ENCODE measurements around the gene STOX1.

The STOX1 gene

GRCh38 chr10:68869623-68870022 is 42.3 kb downstream of the STOX1 start:
- Histone ChIP-seq H3K4me1 (ENCODE audit: insufficient read depth, low read length, severe bottlenecking) (no peaks in the 10 kb centered on the region), H3K4me3 (ENCODE audit: low read depth, low read length, poor library complexity, severe bottlenecking) (no peak overlapping the region), H3K9me2 (ENCODE audit: low read depth, low read length) (no peaks in the 10 kb centered on the region), H3K9me3 (ENCODE audit: low read length) (no peaks in the 10 kb centered on the region), H3K4me2 (ENCODE audit: low read length) (no peak overlapping the region), H3K27ac (ENCODE audit: low read depth, low read length, poor library complexity, severe bottlenecking) (no peak overlapping the region), H4K20me1 (ENCODE audit: insufficient read depth, low read length) (no peaks in the 10 kb centered on the region), H2AFZ (ENCODE audit: low read length) (no peak overlapping the region), H3F3A (ENCODE audit: insufficient read depth, low read length) (no peaks in the 10 kb centered on the region), H3K27me3 (ENCODE audit: insufficient read depth, low read length) (no peaks in the 10 kb centered on the region; the same call in 1 of the 2 replicates), H3K36me3 (ENCODE audit: insufficient read depth, low read length) (no peaks in the 10 kb centered on the region; the same call in 1 of the 2 replicates), H3K9ac (ENCODE audit: low read length) (no peak overlapping the region), H3K79me2 (ENCODE audit: insufficient read depth, low read length) (no peaks in the 10 kb centered on the region)
- no peak for TF ChIP-seq CTCF (IDR thresholded peaks at IDR 0.05; ENCODE audit: low read length)
- TF ChIP-seq EZH2 (IDR thresholded peaks at IDR 0.05; ENCODE audit: borderline replicate concordance, low read length), result no peak

GRCh38 chr10:68870061-68870460 is 42.7 kb downstream of the STOX1 start:
- H3F3A ChIP-seq (ENCODE audit: insufficient read depth, low read length), result no peaks in the 10 kb centered on the region
- no peak overlapping the region for H3K4me2 ChIP-seq (ENCODE audit: low read length)
- H3K9me3 ChIP-seq (ENCODE audit: low read length), result no peaks in the 10 kb centered on the region
- no peaks in the 10 kb centered on the region; the same call in 1 of the 2 replicates for H3K36me3 ChIP-seq (ENCODE audit: insufficient read depth, low read length)
- H3K4me1 ChIP-seq (ENCODE audit: insufficient read depth, low read length, severe bottlenecking), result no peaks in the 10 kb centered on the region
- no peaks in the 10 kb centered on the region for H4K20me1 ChIP-seq (ENCODE audit: insufficient read depth, low read length)
- H3K4me3 ChIP-seq (ENCODE audit: low read depth, low read length, poor library complexity, severe bottlenecking), result no peak overlapping the region
- no peaks in the 10 kb centered on the region for H3K79me2 ChIP-seq (ENCODE audit: insufficient read depth, low read length)
- no peak overlapping the region for H2AFZ ChIP-seq (ENCODE audit: low read length)
- no peaks in the 10 kb centered on the region for H3K9me2 ChIP-seq (ENCODE audit: low read depth, low read length)
- no peaks in the 10 kb centered on the region; the same call in 1 of the 2 replicates for H3K27me3 ChIP-seq (ENCODE audit: insufficient read depth, low read length)
- no peak for TF ChIP-seq EZH2 (IDR thresholded peaks at IDR 0.05; ENCODE audit: borderline replicate concordance, low read length)
- no peak for TF ChIP-seq CTCF (IDR thresholded peaks at IDR 0.05; ENCODE audit: low read length)
- no peak overlapping the region for H3K27ac ChIP-seq (ENCODE audit: low read depth, low read length, poor library complexity, severe bottlenecking)
- no peak overlapping the region for H3K9ac ChIP-seq (ENCODE audit: low read length)

- no peak overlapping the region for H3K4me2 ChIP-seq (ENCODE audit: low read length)
- H3K36me3 ChIP-seq (ENCODE audit: insufficient read depth, low read length), result no peaks in the 10 kb centered on the region; the same call in 1 of the 2 replicates
- H3F3A ChIP-seq (ENCODE audit: insufficient read depth, low read length), result no peaks in the 10 kb centered on the region
- H3K4me1 ChIP-seq (ENCODE audit: insufficient read depth, low read length, severe bottlenecking), result no peaks in the 10 kb centered on the region
- H3K9ac ChIP-seq (ENCODE audit: low read length), result no peak overlapping the region
- no peak overlapping the region for H3K27ac ChIP-seq (ENCODE audit: low read depth, low read length, poor library complexity, severe bottlenecking)
- no peak overlapping the region for H2AFZ ChIP-seq (ENCODE audit: low read length)
- H3K4me3 ChIP-seq (ENCODE audit: low read depth, low read length, poor library complexity, severe bottlenecking), result no peak overlapping the region
- no peaks in the 10 kb centered on the region for H3K79me2 ChIP-seq (ENCODE audit: insufficient read depth, low read length)
- TF ChIP-seq CTCF (IDR thresholded peaks at IDR 0.05; ENCODE audit: low read length) (no peak), EZH2 (IDR thresholded peaks at IDR 0.05; ENCODE audit: borderline replicate concordance, low read length) (no peak)
- H4K20me1 ChIP-seq (ENCODE audit: insufficient read depth, low read length), result no peaks in the 10 kb centered on the region
- H3K9me3 ChIP-seq (ENCODE audit: low read length), result no peaks in the 10 kb centered on the region
- no peaks in the 10 kb centered on the region for H3K9me2 ChIP-seq (ENCODE audit: low read depth, low read length)
- no peaks in the 10 kb centered on the region; the same call in 1 of the 2 replicates for H3K27me3 ChIP-seq (ENCODE audit: insufficient read depth, low read length)
Observed at GRCh38 chr10:68870545-68871104, 43.3 kb downstream of the STOX1 start.
